K562 treated with DMSO at 1 percent for 4 hours (cell line): ENCODE data around the gene PPBP. TPM values are rescaled to one million over a fixed set of nuclear protein-coding genes. Genes with fewer than 3 reads are reported as not detected.

Experiments
- total RNA-seq: library from RNA; unstranded; fragments of 300-600 nt; gene quantifications from 2 replicates; pipeline ENCODE4 v1.2.3, GENCODE V29; 2022; ENCODE audit not compliant: insufficient read depth

Gene PPBP
- total RNA-seq = 4.4 TPM in 1 of 2 replicates, not detected in the other

GRCh38 chr4:73988061-73988460 lies at the start of gene PPBP:
TSS of gene PPBP (minus strand) at chr4:73988190. CDS start at chr4:73988103, 87 bp downstream.

GRCh38 chr4:73998040-73999011 lies 10.3 kb upstream of the PPBP start, which contains the start of gene CXCL5:
TSS of gene CXCL5 (minus strand) at chr4:73998677. CDS start at chr4:73998581, 96 bp downstream.

Other genes with a start within 250 kb of the PPBP start
- gene CXCL8, start 247.6 kb downstream of the PPBP start, total RNA-seq = 2.9 TPM in 1 of 2 replicates, not detected in the other
- gene CXCL6, start 151.5 kb downstream of the PPBP start, total RNA-seq = not detected in 2 replicates
- gene PF4V1, start 134.9 kb downstream of the PPBP start, total RNA-seq = not detected in 2 replicates
- not detected in 2 replicates for gene CXCL1, start 118.8 kb downstream of the PPBP start, total RNA-seq
- not detected in 2 replicates for gene PF4, start 6.2 kb downstream of the PPBP start, total RNA-seq
- not detected in 2 replicates for gene CXCL5, start 10.5 kb upstream of the PPBP start, total RNA-seq
- 4.4 and 6.3 TPM in 2 replicates for gene CXCL3, start 50.5 kb upstream of the PPBP start, total RNA-seq
- 1.6 and 4.0 TPM in 2 replicates for gene CXCL2, start 111.0 kb upstream of the PPBP start, total RNA-seq
- 6.2 and 8.8 TPM in 2 replicates for gene MTHFD2L, start 169.9 kb upstream of the PPBP start, total RNA-seq